ENCODE data around the gene SYCP3. TPM values are rescaled to one million over a fixed set of nuclear protein-coding genes. Genes with fewer than 3 reads are reported as not detected.

The SYCP3 gene
- total and polyA plus RNA-seq, 2 of the 13 experiments (the other 11 are each of a cell fraction or from before 2014, with no cell fraction given), result not detected

DNA sequence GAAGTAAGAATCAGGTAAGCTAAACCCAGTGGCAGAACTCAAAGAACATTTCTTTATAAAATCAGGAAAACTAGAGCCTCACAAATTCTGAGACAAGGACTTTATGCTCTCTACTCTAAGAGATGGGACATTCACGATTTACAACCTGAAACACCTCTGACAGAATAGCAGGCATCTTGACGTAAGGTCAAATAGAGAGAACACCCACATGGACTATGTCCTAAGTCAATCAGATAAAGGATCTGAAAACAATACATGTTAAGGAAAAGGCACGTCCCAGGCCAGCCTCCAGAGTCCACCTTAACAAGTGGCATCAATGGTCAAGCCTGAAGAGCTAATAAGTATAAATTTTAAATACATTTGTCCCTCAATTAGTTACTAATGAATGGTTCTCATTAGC is 39.9 kb upstream of the SYCP3 start:
- Histone ChIP-seq H3K4me3 (replicated peaks in 1 of 3; ENCODE audit: insufficient read depth in 1 of 3, low read depth in 2 of 3, low read length in 3 of 3) (no peak overlapping the region), H3K36me3 (replicated peaks in 1 of 2; ENCODE audit: control insufficient read depth in 1 of 2, insufficient read depth in 2 of 2, low read length in 2 of 2) (peaks cover 0 to 1% of the 10 kb centered on the region in 2 experiments; a peak in 2 of 5 replicates), H3K9me3 (ENCODE audit: low read length) (no peaks in the 10 kb centered on the region), H3K9ac (ENCODE audit: insufficient read depth, low read depth, low read length) (no peak overlapping the region), H3K27me3 (ENCODE audit: control insufficient read depth in 1 of 2, insufficient read depth in 2 of 2, low read length in 2 of 2) (no peaks in the 10 kb centered on the region), H3K27ac (ENCODE audit: extremely low read length, insufficient read depth, low read length) (no peak overlapping the region), H4K20me1 (ENCODE audit: insufficient read depth, low read length) (no peaks in the 10 kb centered on the region), H2AFZ (ENCODE audit: low read length) (no peak overlapping the region), H3K79me2 (ENCODE audit: insufficient read depth, low read length) (no peaks in the 10 kb centered on the region), H3K4me1 (ENCODE audit: insufficient read depth, low read length) (peaks cover 14% of the 10 kb centered on the region; the same call in 1 of the 2 replicates), H3K4me2 (ENCODE audit: low read depth, low read length) (no peak overlapping the region)
- DNase-seq (ENCODE audit: low spot score), result no peak
- no peak for ATAC-seq
- CTCF ChIA-PET (ENCODE audit: low intra/inter-chr PET ratio, low total read pairs), result no interaction called here
- in situ Hi-C loops (cut with HindIII; ENCODE audit: extremely low pct_ligation_motif_present, low pct_unique_long_range_greater_than_20kb), result no loop called here
- POLR2A ChIA-PET, result no interaction called here
- 85% methylated on average over 3 of the region's 3 CpGs for WGBS (ENCODE audit: low lambda C conversion rate)
- intact Hi-C loops (cut with micrococcal nuclease; ENCODE audit: unreplicated experiment), result no loop called here
- no TSS peak for BruUV-seq (replicated peaks)
- peak; percentile 23 for FAIRE-seq
- no peak for TF ChIP-seq ATAD3A (CRISPR knock-in tag; IDR thresholded peaks at IDR 0.05)
- TF ChIP-seq YEATS4 (CRISPR knock-in tag; IDR thresholded peaks at IDR 0.05; ENCODE audit: borderline replicate concordance), result no peak
- TF ChIP-seq ZNF468 (CRISPR knock-in tag; IDR thresholded peaks at IDR 0.05), result no peak
- TF ChIP-seq ZHX1 (CRISPR knock-in tag; IDR thresholded peaks at IDR 0.05; ENCODE audit: low read depth), result no peak
- TF ChIP-seq CAMTA2 (CRISPR knock-in tag; IDR thresholded peaks at IDR 0.05; ENCODE audit: borderline replicate concordance), result no peak
- TF ChIP-seq TOE1 (CRISPR knock-in tag; IDR thresholded peaks at IDR 0.05), result no peak
- no peak for TF ChIP-seq PCBP2 (optimal IDR thresholded peaks at IDR 0.05; ENCODE audit: low read depth, low read length, poor library complexity, severe bottlenecking)
- no peak for TF ChIP-seq FOXP4 (CRISPR knock-in tag; IDR thresholded peaks at IDR 0.05)
- TF ChIP-seq, protein P1, sequence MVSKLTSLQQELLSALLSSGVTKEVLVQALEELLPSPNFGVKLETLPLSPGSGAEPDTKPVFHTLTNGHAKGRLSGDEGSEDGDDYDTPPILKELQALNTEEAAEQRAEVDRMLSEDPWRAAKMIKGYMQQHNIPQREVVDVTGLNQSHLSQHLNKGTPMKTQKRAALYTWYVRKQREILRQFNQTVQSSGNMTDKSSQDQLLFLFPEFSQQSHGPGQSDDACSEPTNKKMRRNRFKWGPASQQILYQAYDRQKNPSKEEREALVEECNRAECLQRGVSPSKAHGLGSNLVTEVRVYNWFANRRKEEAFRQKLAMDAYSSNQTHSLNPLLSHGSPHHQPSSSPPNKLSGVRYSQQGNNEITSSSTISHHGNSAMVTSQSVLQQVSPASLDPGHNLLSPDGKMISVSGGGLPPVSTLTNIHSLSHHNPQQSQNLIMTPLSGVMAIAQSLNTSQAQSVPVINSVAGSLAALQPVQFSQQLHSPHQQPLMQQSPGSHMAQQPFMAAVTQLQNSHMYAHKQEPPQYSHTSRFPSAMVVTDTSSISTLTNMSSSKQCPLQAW (CRISPR knock-in tag; IDR thresholded peaks at IDR 0.05), result no peak
- TF ChIP-seq ZNF703 (CRISPR knock-in tag; IDR thresholded peaks at IDR 0.05; ENCODE audit: borderline replicate concordance), result no peak
- TF ChIP-seq KAT2B (IDR thresholded peaks at IDR 0.05; ENCODE audit: borderline replicate concordance, low read depth, low read length), result no peak
- no peak for TF ChIP-seq NFYB (CRISPR knock-in tag; IDR thresholded peaks at IDR 0.05)
- TF ChIP-seq POLR2AphosphoS2 (IDR thresholded peaks at IDR 0.05; ENCODE audit: low read depth, low read length), result no peak
- TF ChIP-seq ATRX (CRISPR knock-in tag; IDR thresholded peaks at IDR 0.05; ENCODE audit: borderline replicate concordance), result no peak
- no peak for TF ChIP-seq TFE3 (CRISPR knock-in tag; IDR thresholded peaks at IDR 0.05)
- TF ChIP-seq ZNF652 (CRISPR knock-in tag; IDR thresholded peaks at IDR 0.05; ENCODE audit: borderline replicate concordance, low read depth), result no peak
